HCT116 (cell line): ENCODE measurements around the gene OR6M1. TPM values are rescaled to one million over a fixed set of nuclear protein-coding genes. Genes with fewer than 3 reads are reported as not detected.

Source experiments
- ATAC-seq: fragments of 200-7000 bp; cut with Tn5 transposase; 2 replicates; pipeline ENCODE4 v1.9.1; 2020; ENCODE audit warnings: mild to moderate bottlenecking, moderate library complexity
- BruUV-seq: library from RNA; stranded (reverse); fragments of 400-500 nt; replicated peaks from 2 replicates; lab custom pipeline; 2021; lab: Mats Ljungman, UMichigan
- CTCF ChIA-PET: fragments of 300-600 bp; sonication (Branson Sonifier 250); formaldehyde crosslinking; loops from one replicate; lab custom pipeline; 2021; ENCODE audit warnings: antibody characterized with exemption; lab: Charles Lee
- POLR2A ChIA-PET: fragments of 300-600, 350-600 bp; sonication (Branson Sonifier 250); formaldehyde crosslinking; loops from one replicate; lab custom pipeline; 2021; ENCODE audit warnings: antibody characterized with exemption; lab: Charles Lee
- RAD21 ChIA-PET, 2 experiments: fragments of 300-600 bp; sonication (Branson Sonifier 250); formaldehyde crosslinking; loops; one replicate each; lab custom pipeline; 2023; ENCODE audit warnings: low total read pairs in 2 of 2; ENCODE audit not compliant: uncharacterized antibody in 2 of 2, unreplicated experiment in 2 of 2, low non-redundant PET in 1 of 2; lab: Charles Lee
- DNase-seq: peaks from one replicate; pipeline ENCODE4 v3.0.0-alpha.2; 2010; ENCODE audit warnings: low read depth, low spot score
- H2AFZ ChIP-seq: fragments of 200-600 bp; shearing (Covaris generic), sonication (generic); 2 replicates; pipeline ENCODE4 v1.6.1; 2017; ENCODE audit warnings: low read depth, mixed run types, mixed read lengths, antibody characterized with exemption, low read length; ENCODE audit not compliant: poor library complexity, severe bottlenecking
- H3K27ac ChIP-seq: 2 replicates; pipeline ENCODE4 v1.5.1; 2012; ENCODE audit warnings: low read depth, low read length
- H3K27me3 ChIP-seq: fragments of 200-600 bp; sonication (generic); 2 replicates; pipeline ENCODE4 v1.6.1; 2016; ENCODE audit warnings: mixed run types, low read length, mixed read lengths; ENCODE audit not compliant: insufficient read depth
- H3K36me3 ChIP-seq, 2 experiments: fragments of 200-500 bp in 1 of 2; fragments of 200-600 bp in 1 of 2; sonication (Bioruptor generic) in 1 of 2; sonication (generic) in 1 of 2; 2 replicates each; pipeline versions ENCODE4 v1.5.1 to v1.6.1; 2014 to 2016; ENCODE audit warnings: low read length in 2 of 2, inconsistent platforms in 1 of 2, mixed read lengths in 1 of 2, mixed run types in 1 of 2; ENCODE audit not compliant: insufficient read depth in 2 of 2, control insufficient read depth in 1 of 2
- H3K4me1 ChIP-seq, 2 experiments: fragments of 200-600 bp in 1 of 2; sonication (generic) in 1 of 2; 2 replicates each; pipeline versions ENCODE4 v1.5.1 to v1.6.1; 2012 to 2017; ENCODE audit warnings: low read length in 2 of 2, inconsistent platforms in 1 of 2, mild to moderate bottlenecking in 1 of 2, mixed read lengths in 1 of 2, mixed run types in 1 of 2, moderate library complexity in 1 of 2; ENCODE audit not compliant: insufficient read depth in 2 of 2, control insufficient read depth in 1 of 2
- H3K4me2 ChIP-seq: fragments of 200-600 bp; sonication (generic); 2 replicates; pipeline ENCODE4 v1.6.1; 2017; ENCODE audit warnings: mixed run types, low read length, mixed read lengths
- H3K4me3 ChIP-seq, 2 experiments: fragments of 200-600 bp in 1 of 2; sonication (generic) in 1 of 2; replicated peaks in 1 of 2; 2 replicates each; pipeline ENCODE4 v1.5.1; 2011 to 2016; ENCODE audit warnings: low read length in 2 of 2, control low read depth in 1 of 2, low read depth in 1 of 2, mild to moderate bottlenecking in 1 of 2, mixed read lengths in 1 of 2, mixed run types in 1 of 2
- H3K79me2 ChIP-seq: fragments of 200-600 bp; sonication (generic); 2 replicates; pipeline ENCODE4 v1.6.1; 2017; ENCODE audit warnings: mild to moderate bottlenecking, mixed run types, low read length, moderate library complexity, mixed read lengths; ENCODE audit not compliant: insufficient read depth
- H3K9ac ChIP-seq: fragments of 200-600 bp; sonication (generic); 2 replicates; pipeline ENCODE4 v1.6.1; 2016; ENCODE audit warnings: low read length, mixed read lengths
- H3K9me2 ChIP-seq: fragments of 200-600 bp; sonication (generic), shearing (Covaris generic); 2 replicates; pipeline ENCODE4 v1.6.1; 2017; ENCODE audit warnings: mixed run types, mild to moderate bottlenecking, moderate library complexity; ENCODE audit not compliant: insufficient read depth
- H3K9me3 ChIP-seq, 2 experiments: fragments of 200-500 bp in 1 of 2; fragments of 200-600 bp in 1 of 2; sonication (Bioruptor generic) in 1 of 2; sonication (generic) in 1 of 2; 2 replicates each; pipeline ENCODE4 v1.6.1; 2014 to 2017; ENCODE audit warnings: low read length in 2 of 2, mixed read lengths in 2 of 2, inconsistent platforms in 1 of 2, low read depth in 1 of 2, mild to moderate bottlenecking in 1 of 2, mixed run types in 1 of 2, moderate library complexity in 1 of 2; ENCODE audit not compliant: control insufficient read depth in 1 of 2, insufficient read depth in 1 of 2
- H4K20me1 ChIP-seq: fragments of 200-600 bp; sonication (generic), shearing (Covaris generic); 2 replicates; pipeline ENCODE4 v1.6.1; 2017; ENCODE audit warnings: mixed run types, mild to moderate bottlenecking, moderate library complexity; ENCODE audit not compliant: insufficient read depth
- CBX3 ChIP-seq: IDR thresholded peaks from 2 replicates; pipeline ENCODE4 v1.6.1; 2012; ENCODE audit warnings: low read depth
- CEBPB ChIP-seq: IDR thresholded peaks from 2 replicates; pipeline ENCODE4 v1.6.1; 2012; ENCODE audit warnings: low read depth
- EGR1 ChIP-seq: IDR thresholded peaks from 2 replicates; pipeline ENCODE4 v1.6.1; 2012; ENCODE audit warnings: low read depth
- ELF1 ChIP-seq: IDR thresholded peaks from 2 replicates; pipeline ENCODE4 v1.6.1; 2012; ENCODE audit warnings: low read depth, borderline replicate concordance
- EZH2 ChIP-seq: fragments of 200-600 bp; sonication (generic); IDR thresholded peaks from 2 replicates; pipeline ENCODE4 v1.6.1; 2017; ENCODE audit warnings: antibody characterized with exemption, mixed run types
- EZH2phosphoT487 ChIP-seq: fragments of 200-600 bp; IDR thresholded peaks from 2 replicates; pipeline ENCODE4 v1.6.1; 2018; ENCODE audit warnings: antibody characterized with exemption, borderline replicate concordance
- FOSL1 ChIP-seq: IDR thresholded peaks from 2 replicates; pipeline ENCODE4 v1.6.1; 2012; ENCODE audit warnings: low read depth
- JUND ChIP-seq: IDR thresholded peaks from 2 replicates; pipeline ENCODE4 v1.6.1; 2012
- POLR2A ChIP-seq: IDR thresholded peaks from 2 replicates; pipeline ENCODE4 v1.7.0; 2011; ENCODE audit warnings: borderline replicate concordance; ENCODE audit not compliant: insufficient read depth, insufficient read length; ENCODE audit errors: extremely low read depth
- POLR2AphosphoS5 ChIP-seq: IDR thresholded peaks from 2 replicates; pipeline ENCODE4 v1.6.1; 2011; ENCODE audit warnings: mild to moderate bottlenecking, low read depth, low read length, moderate library complexity
- RAD21 ChIP-seq: IDR thresholded peaks from 2 replicates; pipeline ENCODE4 v1.6.1; 2012; ENCODE audit warnings: low read depth, mild to moderate bottlenecking
- SIN3A ChIP-seq: IDR thresholded peaks from 2 replicates; pipeline ENCODE4 v1.6.1; 2012; ENCODE audit warnings: low read depth
- SP1 ChIP-seq: IDR thresholded peaks from 2 replicates; pipeline ENCODE4 v1.6.1; 2012; ENCODE audit warnings: low read depth
- SRF ChIP-seq: IDR thresholded peaks from 2 replicates; pipeline ENCODE4 v1.6.1; 2012; ENCODE audit warnings: low read depth
- TCF7L2 ChIP-seq: IDR thresholded peaks from 2 replicates; pipeline ENCODE4 v1.7.0; 2011; ENCODE audit warnings: borderline replicate concordance, inconsistent platforms; ENCODE audit not compliant: insufficient read depth, insufficient read length; ENCODE audit errors: extremely low read depth
- YY1 ChIP-seq: IDR thresholded peaks from 2 replicates; pipeline ENCODE4 v1.6.1; 2011; ENCODE audit warnings: low read length, low read depth, moderate library complexity, mild to moderate bottlenecking; ENCODE audit not compliant: insufficient replicate concordance; ENCODE audit errors: extremely low read depth
- ZFX ChIP-seq: fragments of 450-650 bp; IDR thresholded peaks from 2 replicates; pipeline ENCODE4 v1.6.1; 2017
- ZNF274 ChIP-seq: fragments of 200-500 bp; sonication (Bioruptor generic); IDR thresholded peaks from 2 replicates; pipeline ENCODE4 v1.6.1; 2014; ENCODE audit warnings: mild to moderate bottlenecking, low read depth, low read length, inconsistent platforms
- intact Hi-C: fragments of 100-400 bp; cut with micrococcal nuclease; formaldehyde crosslinking; loops from 2 replicates; pipeline ENCODE4 v1.10.0; 2022
- total RNA-seq: library from RNA; stranded (reverse); gene quantifications from one replicate; pipeline ENCODE4 v1.2.1, GENCODE V29; 2021; ENCODE audit not compliant: unreplicated experiment
- TF ChIP-seq, protein P1 (sequence below), 3 experiments: fragments of 200-600 bp in 1 of 3; sonication (generic) in 1 of 3; IDR thresholded peaks in 2 of 3; conservative IDR thresholded peaks in 1 of 3; 2 replicates each; pipeline ENCODE4 v1.5.1; 2012 to 2017; ENCODE audit warnings: low read depth in 2 of 3, low read length in 2 of 3, antibody characterized with exemption in 1 of 3, borderline replicate concordance in 1 of 3, control low read depth in 1 of 3, mild to moderate bottlenecking in 1 of 3, mixed read lengths in 1 of 3, mixed run types in 1 of 3, moderate library complexity in 1 of 3; ENCODE audit not compliant: insufficient read depth in 1 of 3
- TF ChIP-seq, protein P2 (sequence below): IDR thresholded peaks from 2 replicates; pipeline ENCODE4 v1.6.1; 2012; ENCODE audit warnings: low read depth
- TF ChIP-seq, protein P3 (sequence below): IDR thresholded peaks from 2 replicates; pipeline ENCODE4 v1.6.1; 2012
- TF ChIP-seq, protein P4 (sequence below): IDR thresholded peaks from 2 replicates; pipeline ENCODE4 v1.6.1; 2012

OR6M1 gene
- total RNA-seq, 1 experiment from 2014 or later: not detected

DNA sequence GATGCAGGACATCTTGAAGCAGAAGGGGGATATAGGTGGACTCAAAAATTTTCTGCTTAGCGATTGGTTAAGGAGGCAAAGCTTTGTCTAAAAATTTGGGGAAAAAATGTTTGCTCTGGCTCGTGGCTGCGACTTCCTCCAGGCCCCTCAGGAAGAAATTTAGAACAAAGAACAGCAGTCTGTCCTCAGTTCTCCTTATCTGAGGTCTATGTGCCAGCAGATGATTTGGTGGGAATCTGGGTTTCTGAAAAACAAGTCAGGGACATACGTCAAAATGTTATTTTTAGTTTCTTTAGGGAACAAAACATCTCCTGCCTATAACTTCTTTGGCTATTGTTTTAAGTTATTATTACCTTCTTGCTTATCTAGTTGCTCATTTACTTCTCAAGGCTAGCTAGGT, 8.1 kb downstream of the OR6M1 start (continued):
- no peak for TF ChIP-seq SP1
- TF ChIP-seq EZH2: no peak
- TF ChIP-seq POLR2A: no peak
- no peak for TF ChIP-seq SIN3A
- no peak for TF ChIP-seq FOSL1
- no peak for TF ChIP-seq ZFX
- TF ChIP-seq JUND: no peak
- TF ChIP-seq, protein P1, sequence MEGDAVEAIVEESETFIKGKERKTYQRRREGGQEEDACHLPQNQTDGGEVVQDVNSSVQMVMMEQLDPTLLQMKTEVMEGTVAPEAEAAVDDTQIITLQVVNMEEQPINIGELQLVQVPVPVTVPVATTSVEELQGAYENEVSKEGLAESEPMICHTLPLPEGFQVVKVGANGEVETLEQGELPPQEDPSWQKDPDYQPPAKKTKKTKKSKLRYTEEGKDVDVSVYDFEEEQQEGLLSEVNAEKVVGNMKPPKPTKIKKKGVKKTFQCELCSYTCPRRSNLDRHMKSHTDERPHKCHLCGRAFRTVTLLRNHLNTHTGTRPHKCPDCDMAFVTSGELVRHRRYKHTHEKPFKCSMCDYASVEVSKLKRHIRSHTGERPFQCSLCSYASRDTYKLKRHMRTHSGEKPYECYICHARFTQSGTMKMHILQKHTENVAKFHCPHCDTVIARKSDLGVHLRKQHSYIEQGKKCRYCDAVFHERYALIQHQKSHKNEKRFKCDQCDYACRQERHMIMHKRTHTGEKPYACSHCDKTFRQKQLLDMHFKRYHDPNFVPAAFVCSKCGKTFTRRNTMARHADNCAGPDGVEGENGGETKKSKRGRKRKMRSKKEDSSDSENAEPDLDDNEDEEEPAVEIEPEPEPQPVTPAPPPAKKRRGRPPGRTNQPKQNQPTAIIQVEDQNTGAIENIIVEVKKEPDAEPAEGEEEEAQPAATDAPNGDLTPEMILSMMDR (IDR thresholded peaks at IDR 0.05 in 2 of 3, conservative IDR thresholded peaks at IDR 0.05 in 1 of 3; ENCODE audit: borderline replicate concordance in 1 of 3, insufficient read depth in 1 of 3, low read depth in 2 of 3, low read length in 2 of 3): no peak
- TF ChIP-seq, all 23 proteins: peak for 0

DNA sequence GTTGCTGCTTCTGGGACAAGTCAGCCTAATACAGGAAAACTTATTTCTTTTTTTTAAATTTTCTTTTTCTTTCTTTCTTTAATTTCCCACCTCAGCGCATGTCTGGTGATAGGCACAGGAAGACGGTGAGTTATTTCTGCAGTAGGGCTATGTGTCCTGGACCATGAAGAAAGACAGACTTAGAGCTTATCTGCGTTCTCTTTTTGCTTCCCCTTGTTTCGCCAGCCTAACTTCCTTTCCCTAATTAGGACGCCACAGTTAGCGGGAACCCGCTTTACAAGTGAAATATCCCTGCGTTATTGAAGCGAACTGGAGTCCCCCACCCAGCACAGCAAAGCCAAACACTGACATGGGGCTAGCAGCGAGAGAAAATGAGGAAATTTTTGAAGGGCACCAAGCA, 8.6 kb downstream of the OR6M1 start:
- Histone ChIP-seq H3K4me1 (no peaks in the 10 kb centered on the region), H3K9ac (no peak overlapping the region), H3K4me3 (no peak overlapping the region), H2AFZ (no peak overlapping the region), H3K36me3 (no peaks in the 10 kb centered on the region), H3K4me2 (no peak overlapping the region), H3K27ac (no peak overlapping the region), H3K79me2 (no peaks in the 10 kb centered on the region), H3K9me2 (no peaks in the 10 kb centered on the region), H3K27me3 (0 out of 2 replicates have a peak, but pooled peaks cover 16% of the 10 kb centered on the region), H4K20me1 (no peaks in the 10 kb centered on the region)
- ChIA-PET RAD21 (no interaction called here), CTCF (no interaction called here), POLR2A (no interaction called here)
- ATAC-seq (no peak), DNase-seq (no peak)
- intact Hi-C loops: no loop called here
- no TSS peak for BruUV-seq
- TF ChIP-seq CEBPB (no peak), EZH2 (no peak), ELF1 (no peak), YY1 (no peak), EGR1 (no peak), EZH2phosphoT487 (no peak), RAD21 (no peak), ZNF274 (no peak), SP1 (no peak), SRF (no peak), POLR2AphosphoS5 (no peak), CBX3 (no peak), POLR2A (no peak), TCF7L2 (no peak), ZFX (no peak), JUND (no peak), SIN3A (no peak)
- TF ChIP-seq, protein P2, sequence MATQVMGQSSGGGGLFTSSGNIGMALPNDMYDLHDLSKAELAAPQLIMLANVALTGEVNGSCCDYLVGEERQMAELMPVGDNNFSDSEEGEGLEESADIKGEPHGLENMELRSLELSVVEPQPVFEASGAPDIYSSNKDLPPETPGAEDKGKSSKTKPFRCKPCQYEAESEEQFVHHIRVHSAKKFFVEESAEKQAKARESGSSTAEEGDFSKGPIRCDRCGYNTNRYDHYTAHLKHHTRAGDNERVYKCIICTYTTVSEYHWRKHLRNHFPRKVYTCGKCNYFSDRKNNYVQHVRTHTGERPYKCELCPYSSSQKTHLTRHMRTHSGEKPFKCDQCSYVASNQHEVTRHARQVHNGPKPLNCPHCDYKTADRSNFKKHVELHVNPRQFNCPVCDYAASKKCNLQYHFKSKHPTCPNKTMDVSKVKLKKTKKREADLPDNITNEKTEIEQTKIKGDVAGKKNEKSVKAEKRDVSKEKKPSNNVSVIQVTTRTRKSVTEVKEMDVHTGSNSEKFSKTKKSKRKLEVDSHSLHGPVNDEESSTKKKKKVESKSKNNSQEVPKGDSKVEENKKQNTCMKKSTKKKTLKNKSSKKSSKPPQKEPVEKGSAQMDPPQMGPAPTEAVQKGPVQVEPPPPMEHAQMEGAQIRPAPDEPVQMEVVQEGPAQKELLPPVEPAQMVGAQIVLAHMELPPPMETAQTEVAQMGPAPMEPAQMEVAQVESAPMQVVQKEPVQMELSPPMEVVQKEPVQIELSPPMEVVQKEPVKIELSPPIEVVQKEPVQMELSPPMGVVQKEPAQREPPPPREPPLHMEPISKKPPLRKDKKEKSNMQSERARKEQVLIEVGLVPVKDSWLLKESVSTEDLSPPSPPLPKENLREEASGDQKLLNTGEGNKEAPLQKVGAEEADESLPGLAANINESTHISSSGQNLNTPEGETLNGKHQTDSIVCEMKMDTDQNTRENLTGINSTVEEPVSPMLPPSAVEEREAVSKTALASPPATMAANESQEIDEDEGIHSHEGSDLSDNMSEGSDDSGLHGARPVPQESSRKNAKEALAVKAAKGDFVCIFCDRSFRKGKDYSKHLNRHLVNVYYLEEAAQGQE: no peak
- TF ChIP-seq, protein P3, sequence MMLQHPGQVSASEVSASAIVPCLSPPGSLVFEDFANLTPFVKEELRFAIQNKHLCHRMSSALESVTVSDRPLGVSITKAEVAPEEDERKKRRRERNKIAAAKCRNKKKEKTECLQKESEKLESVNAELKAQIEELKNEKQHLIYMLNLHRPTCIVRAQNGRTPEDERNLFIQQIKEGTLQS: no peak
- TF ChIP-seq, protein P4, sequence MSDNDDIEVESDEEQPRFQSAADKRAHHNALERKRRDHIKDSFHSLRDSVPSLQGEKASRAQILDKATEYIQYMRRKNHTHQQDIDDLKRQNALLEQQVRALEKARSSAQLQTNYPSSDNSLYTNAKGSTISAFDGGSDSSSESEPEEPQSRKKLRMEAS: no peak
- TF ChIP-seq, all 23 proteins: peak for 0
- no peaks in the 10 kb centered on the region for H3K9me3 ChIP-seq
